Rectal smooth muscle tissue (tissue), 1 donor: ENCODE results near the gene LIAS.
"Not testable (repeated sequence)": the region's sequence is repeated elsewhere in the genome, so short reads cannot be mapped to it uniquely, and the experiment has no call there.

ENCODE experiments used
- H3K27ac ChIP-seq: one replicate; pipeline ENCODE4 v1.7.0; 2013; ENCODE audit warnings: low read depth, low read length, inconsistent platforms
- H3K27me3 ChIP-seq: one replicate; pipeline ENCODE4 v1.7.0; 2013; ENCODE audit warnings: low read length; ENCODE audit not compliant: control insufficient read depth, insufficient read depth
- H3K36me3 ChIP-seq: one replicate; pipeline ENCODE4 v1.7.0; 2013; ENCODE audit warnings: low read length; ENCODE audit not compliant: control insufficient read depth, insufficient read depth
- H3K4me1 ChIP-seq: one replicate; pipeline ENCODE4 v1.7.0; 2013; ENCODE audit warnings: low read length; ENCODE audit not compliant: control insufficient read depth, insufficient read depth
- H3K4me3 ChIP-seq: one replicate; pipeline ENCODE4 v1.7.0; 2013; ENCODE audit warnings: low read length
- H3K9ac ChIP-seq: one replicate; pipeline ENCODE4 v1.7.0; 2013; ENCODE audit warnings: low read length

The LIAS gene

GRCh38 chr4:39515669-39516401, 57.0 kb downstream of the LIAS start:
- not testable (repeated sequence) for H3K9ac ChIP-seq, H3K27me3 ChIP-seq, H3K36me3 ChIP-seq, H3K4me1 ChIP-seq, H3K27ac ChIP-seq, H3K4me3 ChIP-seq

GRCh38 chr4:39516407-39516966, 57.6 kb downstream of the LIAS start:
- Histone ChIP-seq H3K9ac (no peak overlapping the region), H3K4me1 (no peaks in the 10 kb centered on the region), H3K4me3 (no peak overlapping the region), H3K36me3 (peaks cover 6% of the 10 kb centered on the region), H3K27me3 (no peaks in the 10 kb centered on the region), H3K27ac (no peak overlapping the region)

- Histone ChIP-seq H3K27me3 (no peaks in the 10 kb centered on the region), H3K4me1 (no peaks in the 10 kb centered on the region), H3K4me3 (no peak overlapping the region), H3K27ac (no peak overlapping the region), H3K36me3 (peaks cover 3% of the 10 kb centered on the region), H3K9ac (no peak overlapping the region)
Measured at GRCh38 chr4:39518484-39518883, 59.6 kb downstream of the LIAS start.

GRCh38 chr4:39521253-39521919, 62.5 kb downstream of the LIAS start:
- Histone ChIP-seq H3K4me3 (no peak overlapping the region), H3K4me1 (peaks cover 6% of the 10 kb centered on the region), H3K27ac (no peak overlapping the region), H3K36me3 (no peaks in the 10 kb centered on the region), H3K9ac (no peak overlapping the region), H3K27me3 (no peaks in the 10 kb centered on the region)

DNA sequence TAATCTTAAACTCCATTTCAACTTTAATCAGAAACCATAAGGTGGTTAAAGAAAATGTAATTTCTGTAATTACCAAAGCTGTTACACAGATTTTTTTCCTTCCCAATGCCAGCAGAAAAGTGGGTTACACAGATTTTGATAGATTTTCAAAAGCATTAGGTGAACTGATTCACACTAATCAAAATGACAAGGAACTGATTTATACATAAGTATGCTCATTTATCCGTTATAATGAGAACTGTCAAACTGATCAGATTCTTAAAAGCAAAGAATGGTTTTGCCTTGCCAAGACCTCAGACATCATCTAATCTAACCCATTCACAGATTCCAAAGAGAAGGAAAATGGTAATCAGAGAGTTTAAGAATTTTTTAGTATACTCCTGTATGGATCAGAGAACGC, 63.2 kb downstream of the LIAS start:
- H3K9ac ChIP-seq, result no peak overlapping the region
- no peak overlapping the region for H3K27ac ChIP-seq
- H3K4me1 ChIP-seq, result peaks cover 9% of the 10 kb centered on the region
- no peaks in the 10 kb centered on the region for H3K27me3 ChIP-seq
- no peak overlapping the region for H3K4me3 ChIP-seq
- H3K36me3 ChIP-seq, result no peaks in the 10 kb centered on the region

GRCh38 chr4:39524161-39524957, 65.5 kb downstream of the LIAS start:
- no peaks in the 10 kb centered on the region for H3K36me3 ChIP-seq
- H3K9ac ChIP-seq, result no peak overlapping the region
- H3K27me3 ChIP-seq, result no peaks in the 10 kb centered on the region
- no peak overlapping the region for H3K4me3 ChIP-seq
- H3K4me1 ChIP-seq, result peaks cover 14% of the 10 kb centered on the region
- no peak overlapping the region for H3K27ac ChIP-seq

DNA sequence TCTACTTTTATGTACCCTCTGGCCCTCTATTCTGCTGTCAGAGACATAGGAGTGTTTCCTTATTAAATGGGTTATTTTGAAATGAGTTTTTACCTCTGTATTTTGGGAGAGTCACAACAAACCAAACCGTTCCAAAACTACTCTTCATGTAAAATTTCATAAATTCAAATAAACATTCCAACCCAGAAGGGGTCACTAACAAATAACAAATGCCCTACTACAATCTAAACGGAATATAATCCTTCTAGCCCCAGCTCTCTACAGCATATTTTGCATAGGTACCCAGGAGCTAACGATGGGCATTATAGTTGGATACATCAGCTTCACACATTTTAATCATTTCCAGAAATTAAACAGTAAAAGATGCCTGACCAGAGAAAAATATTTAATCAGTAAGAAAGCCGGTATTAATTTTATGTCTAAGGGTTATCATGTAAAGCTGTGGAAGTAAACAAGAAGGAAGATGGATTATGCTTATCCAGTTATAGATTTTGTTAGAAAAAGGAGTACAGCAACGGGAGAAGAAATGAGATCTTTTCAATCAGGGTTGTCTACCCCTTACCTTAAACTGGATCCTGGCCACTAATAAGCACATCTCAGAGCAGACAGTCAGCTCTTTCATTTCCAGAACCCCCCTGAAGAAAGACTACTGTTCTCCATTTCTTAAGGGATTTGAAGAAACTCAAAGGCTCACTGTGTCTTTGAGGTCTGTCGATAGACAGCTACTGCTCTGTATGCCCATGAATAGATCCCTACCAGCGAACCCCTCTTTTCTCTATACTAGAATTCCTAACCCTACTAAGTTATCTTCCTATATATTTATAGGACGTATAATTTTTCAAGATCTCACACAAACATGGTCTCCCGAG, 67.2 kb downstream of the LIAS start:
- H3K36me3 ChIP-seq, result no peaks in the 10 kb centered on the region
- peaks cover 14% of the 10 kb centered on the region for H3K4me1 ChIP-seq
- H3K27me3 ChIP-seq, result no peaks in the 10 kb centered on the region
- H3K9ac ChIP-seq, result peak overlapping the region; percentile 84
- H3K27ac ChIP-seq, result peak overlapping the region; percentile 85
- H3K4me3 ChIP-seq, result peak overlapping the region; percentile 93

GRCh38 chr4:39526765-39527295, 68.0 kb downstream of the LIAS start:
- Histone ChIP-seq H3K9ac (peak overlapping the region; percentile 84), H3K27ac (peak overlapping the region; percentile 85), H3K4me1 (peaks cover 14% of the 10 kb centered on the region), H3K36me3 (no peaks in the 10 kb centered on the region), H3K4me3 (peak overlapping the region; percentile 93), H3K27me3 (no peaks in the 10 kb centered on the region)

DNA sequence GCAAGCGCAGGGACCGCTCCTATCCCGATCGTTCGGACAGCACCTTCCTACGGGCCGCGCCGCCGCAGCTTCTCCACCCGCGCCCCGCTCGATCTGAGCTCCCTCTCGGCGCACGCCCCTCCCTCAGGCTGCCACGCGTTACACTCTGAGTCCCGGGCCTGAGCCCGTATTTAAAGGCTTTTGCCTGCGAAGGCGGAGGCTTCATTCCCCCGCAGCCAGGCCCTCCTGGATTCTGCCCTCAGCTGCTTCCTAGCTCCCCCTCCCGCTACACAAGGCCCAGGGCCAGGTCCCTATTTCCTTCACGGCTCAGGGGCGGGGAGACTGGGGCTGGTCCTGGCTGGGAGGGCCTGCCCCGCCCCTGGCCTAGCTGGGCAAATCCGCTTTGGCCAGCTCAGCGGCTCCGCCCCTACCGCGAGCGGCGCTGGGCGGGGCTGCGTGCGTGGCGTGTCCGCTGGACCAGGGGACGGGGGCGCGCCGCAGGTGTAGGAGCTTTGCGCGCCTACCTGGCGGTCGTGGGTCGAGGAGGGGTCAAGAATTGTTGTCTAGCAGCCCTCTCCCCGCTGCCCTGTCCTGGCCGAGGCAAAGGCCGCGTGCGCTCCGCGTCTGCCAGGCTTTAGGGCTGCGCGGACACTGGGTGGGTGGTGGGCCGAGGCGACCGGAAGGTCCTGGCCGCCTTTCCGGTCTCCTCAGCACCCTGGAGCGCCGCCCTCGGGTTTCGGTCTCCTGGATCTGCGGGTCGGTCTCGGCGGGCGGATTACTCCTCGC, 68.6 kb downstream of the LIAS start, which contains the start of gene UGDH:
Gene UGDH (minus strand): TSS at position 144 of the 765 bp plus-strand sequence. CDS start 5,927 bp downstream, outside the sequence.
- peak within 1 kb of the TSS; percentile 84 for H3K9ac ChIP-seq
- H3K4me3 ChIP-seq, result peak within 1 kb of the TSS; percentile 93
- H3K27ac ChIP-seq, result peak within 1 kb of the TSS; percentile 97
- peaks cover 14% of the 10 kb centered on the region for H3K4me1 ChIP-seq
- H3K27me3 ChIP-seq, result no peaks in the 10 kb centered on the region
- no peaks in the 10 kb centered on the region for H3K36me3 ChIP-seq

DNA sequence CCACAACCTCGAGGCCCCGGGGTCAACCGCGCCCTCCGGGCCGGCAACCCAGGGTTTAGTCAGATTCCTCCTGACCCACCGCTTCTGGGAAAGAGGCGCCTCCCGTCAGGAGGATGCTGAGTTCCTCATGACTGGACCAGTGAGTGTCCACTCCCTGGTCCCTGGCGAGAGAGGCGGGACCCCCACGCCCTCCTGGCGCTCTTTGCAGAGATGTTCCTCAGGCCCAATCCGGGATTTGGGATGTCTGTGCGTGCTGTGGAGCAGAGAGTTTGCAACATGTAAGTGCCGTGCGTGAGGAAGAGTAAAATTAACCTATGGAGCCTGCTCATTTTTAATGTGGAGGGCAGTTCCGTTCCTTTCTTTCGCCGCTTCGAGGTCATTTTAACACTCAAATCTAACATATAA, 69.2 kb downstream of the LIAS start:
- H3K36me3 ChIP-seq, result no peaks in the 10 kb centered on the region
- no peaks in the 10 kb centered on the region for H3K27me3 ChIP-seq
- peak overlapping the region; percentile 97 for H3K27ac ChIP-seq
- peak overlapping the region; percentile 93 for H3K4me3 ChIP-seq
- H3K9ac ChIP-seq, result peak overlapping the region; percentile 84
- H3K4me1 ChIP-seq, result peaks cover 14% of the 10 kb centered on the region
